Measurements from ENCODE around the gene ADH5.

- no peak for TF ChIP-seq EZH2 (IDR thresholded peaks at IDR 0.05; ENCODE audit: insufficient read depth, poor library complexity, severe bottlenecking)
- no peak for TF ChIP-seq EZH2phosphoT487 (IDR thresholded peaks at IDR 0.05; ENCODE audit: insufficient read depth, low read depth)
These were observed 30.4 kb downstream of the ADH5 start for GRCh38 chr4:99058228-99058627.

Measured in GM23248 (cell line).